ENCODE results near the gene ASB9. TPM values are rescaled to one million over a fixed set of nuclear protein-coding genes. Genes with fewer than 3 reads are reported as not detected.
A peak's percentile ranks its signal among the peaks of the same experiment; 100 is the strongest.
"Not testable (repeated sequence)": the region's sequence is repeated elsewhere in the genome, so short reads cannot be mapped to it uniquely, and the experiment has no call there.

Gene ASB9
- polyA plus RNA-seq, 2 of the 4 experiments (the other 2 are of a cell fraction): 24.7 to 40.8 TPM

DNA sequence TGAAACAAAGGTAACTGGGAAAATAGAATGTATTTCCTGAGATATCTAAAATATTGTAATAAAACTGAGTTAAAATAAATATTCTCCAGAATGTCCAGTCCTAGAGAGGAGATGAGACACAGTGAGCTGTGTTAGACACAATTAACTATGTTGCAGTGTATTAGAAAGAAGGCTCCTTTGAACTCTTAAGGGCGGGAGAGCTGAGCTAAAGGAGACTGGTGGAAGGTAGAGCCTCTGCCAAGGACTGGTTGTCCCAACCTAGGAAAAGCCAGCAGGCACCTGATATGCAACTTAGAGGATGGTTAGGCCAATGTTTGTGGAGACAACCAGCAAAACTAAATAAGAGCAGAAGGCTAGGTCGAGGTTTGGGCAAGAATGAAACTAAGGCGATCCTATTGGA, 41.2 kb upstream of the ASB9 start:
- Histone ChIP-seq H3K4me3 (no peak overlapping the region), H3K9me3 (no peaks in the 10 kb centered on the region), H3K4me2 (no peak overlapping the region), H3K27ac (no peak overlapping the region), H3K4me1 (peaks cover 7% of the 10 kb centered on the region; the same call in 1 of the 3 replicates)
- ChIA-PET POLR2A (no interaction called here), CTCF (interaction anchor here (0.6 to 0.8 kb wide), 2 partner anchors 11 to 16 kb away, joined by 3 to 5 read pairs; no protein-coding TSS in a partner anchor)
- 88% methylated on average over 3 of the region's 3 CpGs for WGBS (ENCODE audit: missing lambda C conversion rate)
- DNase-seq (ENCODE audit: low read depth in 1 of 2, low spot score in 1 of 2) (no peak), ATAC-seq (no peak), FAIRE-seq (peak; percentile 72)
- no peak for TF ChIP-seq EHF (CRISPR knock-in tag; IDR thresholded peaks at IDR 0.05)
- TF ChIP-seq, protein P1, sequence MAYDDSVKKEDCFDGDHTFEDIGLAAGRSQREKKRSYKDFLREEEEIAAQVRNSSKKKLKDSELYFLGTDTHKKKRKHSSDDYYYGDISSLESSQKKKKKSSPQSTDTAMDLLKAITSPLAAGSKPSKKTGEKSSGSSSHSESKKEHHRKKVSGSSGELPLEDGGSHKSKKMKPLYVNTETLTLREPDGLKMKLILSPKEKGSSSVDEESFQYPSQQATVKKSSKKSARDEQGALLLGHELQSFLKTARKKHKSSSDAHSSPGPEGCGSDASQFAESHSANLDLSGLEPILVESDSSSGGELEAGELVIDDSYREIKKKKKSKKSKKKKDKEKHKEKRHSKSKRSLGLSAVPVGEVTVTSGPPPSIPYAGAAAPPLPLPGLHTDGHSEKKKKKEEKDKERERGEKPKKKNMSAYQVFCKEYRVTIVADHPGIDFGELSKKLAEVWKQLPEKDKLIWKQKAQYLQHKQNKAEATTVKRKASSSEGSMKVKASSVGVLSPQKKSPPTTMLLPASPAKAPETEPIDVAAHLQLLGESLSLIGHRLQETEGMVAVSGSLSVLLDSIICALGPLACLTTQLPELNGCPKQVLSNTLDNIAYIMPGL (CRISPR knock-in tag; IDR thresholded peaks at IDR 0.05; ENCODE audit: borderline replicate concordance): no peak
- no peak for TF ChIP-seq USF2 (IDR thresholded peaks at IDR 0.05)
- TF ChIP-seq, protein P2, sequence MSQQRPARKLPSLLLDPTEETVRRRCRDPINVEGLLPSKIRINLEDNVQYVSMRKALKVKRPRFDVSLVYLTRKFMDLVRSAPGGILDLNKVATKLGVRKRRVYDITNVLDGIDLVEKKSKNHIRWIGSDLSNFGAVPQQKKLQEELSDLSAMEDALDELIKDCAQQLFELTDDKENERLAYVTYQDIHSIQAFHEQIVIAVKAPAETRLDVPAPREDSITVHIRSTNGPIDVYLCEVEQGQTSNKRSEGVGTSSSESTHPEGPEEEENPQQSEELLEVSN (IDR thresholded peaks at IDR 0.05; ENCODE audit: borderline replicate concordance, low read depth): no peak
- TF ChIP-seq SMC3 (IDR thresholded peaks at IDR 0.05): no peak
- TF ChIP-seq POLR2A (IDR thresholded peaks at IDR 0.05; ENCODE audit: low read length): no peak
- no peak for TF ChIP-seq NFE2L2 (conservative IDR thresholded peaks at IDR 0.05; ENCODE audit: low read length)
- TF ChIP-seq RARB (CRISPR knock-in tag; IDR thresholded peaks at IDR 0.05): no peak
- TF ChIP-seq HOXA7 (CRISPR knock-in tag; IDR thresholded peaks at IDR 0.05): no peak

GRCh38 chrX:15310117-15310516, 40.2 kb upstream of the ASB9 start:
- H3K4me2 ChIP-seq: peak overlapping the region; percentile 41
- H3K4me3 ChIP-seq: no peak overlapping the region
- no peak for TF ChIP-seq PBX3 (IDR thresholded peaks at IDR 0.05)
- TF ChIP-seq ZSCAN20 (CRISPR knock-in tag; IDR thresholded peaks at IDR 0.05): no peak
- no peak for TF ChIP-seq KDM5A (IDR thresholded peaks at IDR 0.05)
- TF ChIP-seq NR3C1 (IDR thresholded peaks at IDR 0.05): no peak
- no peak for TF ChIP-seq HOXA7 (CRISPR knock-in tag; IDR thresholded peaks at IDR 0.05)
- TF ChIP-seq SREBF2 (IDR thresholded peaks at IDR 0.05): no peak
- no peak for TF ChIP-seq ZC3H11A (IDR thresholded peaks at IDR 0.05)
- TF ChIP-seq FOXS1 (CRISPR knock-in tag; IDR thresholded peaks at IDR 0.05): no peak
- TF ChIP-seq PHF8 (IDR thresholded peaks at IDR 0.05; ENCODE audit: borderline replicate concordance, low read depth): no peak
- TF ChIP-seq, protein P3, sequence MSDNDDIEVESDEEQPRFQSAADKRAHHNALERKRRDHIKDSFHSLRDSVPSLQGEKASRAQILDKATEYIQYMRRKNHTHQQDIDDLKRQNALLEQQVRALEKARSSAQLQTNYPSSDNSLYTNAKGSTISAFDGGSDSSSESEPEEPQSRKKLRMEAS (IDR thresholded peaks at IDR 0.05): no peak
- TF ChIP-seq ESRRA (IDR thresholded peaks at IDR 0.05; ENCODE audit: borderline replicate concordance, low read length): no peak
- TF ChIP-seq ATOH8 (CRISPR knock-in tag; IDR thresholded peaks at IDR 0.05; ENCODE audit: low read depth): no peak
- TF ChIP-seq USF2 (IDR thresholded peaks at IDR 0.05): no peak
- ATAC-seq: peak in 1 of 2 experiments; percentile 51; a peak in 1 of 6 replicates
- peaks cover 10% of the 10 kb centered on the region; the same call in 1 of the 3 replicates for H3K4me1 ChIP-seq
- H3K9me3 ChIP-seq: no peaks in the 10 kb centered on the region
- peak in 1 of 2 experiments; percentile 46 for DNase-seq (ENCODE audit: low read depth in 1 of 2, low spot score in 1 of 2)
- CTCF ChIA-PET: interaction anchor here (1.8 kb wide), 1 partner anchor 10 kb away, joined by 10 read pairs; no protein-coding TSS in a partner anchor
- POLR2A ChIA-PET: no interaction called here
- FAIRE-seq: no peak
- no peak overlapping the region for H3K27ac ChIP-seq
- WGBS (ENCODE audit: missing lambda C conversion rate): 11% methylated on average over 3 of the region's 3 CpGs

- WGBS (ENCODE audit: missing lambda C conversion rate): 50% methylated on average over 3 of the region's 3 CpGs
- CTCF ChIA-PET; POLR2A ChIA-PET; ATAC-seq; H3K4me2 ChIP-seq; FAIRE-seq; DNase-seq (ENCODE audit: low read depth in 1 of 2, low spot score in 1 of 2); H3K27ac ChIP-seq; H3K4me3 ChIP-seq; H3K9me3 ChIP-seq: not testable (repeated sequence)
- H3K4me1 ChIP-seq: peaks cover 10% of the 10 kb centered on the region; the same call in 1 of the 3 replicates
These were observed 36.0 kb upstream of the ASB9 start for GRCh38 chrX:15305899-15306298.
